Small intestine (tissue), 7 donors: Measurements from ENCODE around the gene ATP5PD. TPM values are rescaled to one million over a fixed set of nuclear protein-coding genes. Genes with fewer than 3 reads are reported as not detected.

ENCODE experiments used
- DNase-seq, 2 donors: peaks; one replicate each; pipeline versions ENCODE4 v3.0.0 to v3.0.0-alpha.2; 2013
- FAIRE-seq: peaks from 2 replicates; lab custom pipeline; 2012; peaks lifted over from hg19 to GRCh38; lab: Jason Lieb, UNC
- H3K27ac ChIP-seq, 3 donors: one replicate each; pipeline ENCODE4 v1.5.1; 2013; ENCODE audit warnings: low read length in 2 of 3, mild to moderate bottlenecking in 2 of 3, control low read depth in 1 of 3, inconsistent platforms in 1 of 3, low read depth in 1 of 3, moderate library complexity in 1 of 3
- H3K27me3 ChIP-seq, 3 donors: one replicate each; pipeline ENCODE4 v1.6.1; 2013; ENCODE audit warnings: low read length in 3 of 3, inconsistent platforms in 1 of 3; ENCODE audit not compliant: control insufficient read depth in 3 of 3, insufficient read depth in 3 of 3
- H3K36me3 ChIP-seq, 3 donors: one replicate each; pipeline ENCODE4 v1.6.1; 2013; ENCODE audit warnings: low read length in 3 of 3, inconsistent platforms in 1 of 3, low read depth in 1 of 3, mild to moderate bottlenecking in 1 of 3, moderate library complexity in 1 of 3; ENCODE audit not compliant: control insufficient read depth in 3 of 3, insufficient read depth in 2 of 3
- H3K4me1 ChIP-seq, 3 donors: one replicate each; pipeline ENCODE4 v1.6.1; 2013; ENCODE audit warnings: low read length in 2 of 3, inconsistent platforms in 1 of 3, low read depth in 1 of 3, mild to moderate bottlenecking in 1 of 3, moderate library complexity in 1 of 3; ENCODE audit not compliant: control insufficient read depth in 3 of 3, insufficient read depth in 2 of 3
- H3K4me3 ChIP-seq, 3 donors: one replicate each; pipeline ENCODE4 v1.5.1; 2013; ENCODE audit warnings: low read length in 3 of 3, control low read depth in 1 of 3, inconsistent platforms in 1 of 3, low read depth in 1 of 3, mild to moderate bottlenecking in 1 of 3, moderate library complexity in 1 of 3
- H3K9me3 ChIP-seq, 2 donors: one replicate each; pipeline ENCODE4 v1.6.1; 2013; ENCODE audit warnings: low read depth in 1 of 2, low read length in 1 of 2; ENCODE audit not compliant: control insufficient read depth in 2 of 2, insufficient read depth in 1 of 2
- WGBS, 3 donors: extraction: QIAGEN DNeasy Blood & Tissue Kit; methylation state at CpG; one replicate each; pipeline ENCODE4 v1.1.7; 2013; 5-methylcytosine and 5-hydroxymethylcytosine counted together
- polyA plus RNA-seq, 4 donors: library from polyadenylated mRNA; stranded (reverse) in 3 of 4; unstranded in 1 of 4; fragments of 200-250 nt in 3 of 4; fragments of 120-200 nt in 1 of 4; gene quantifications; one replicate each; pipeline versions ENCODE4 v1.2.1 to v1.2.3, GENCODE V29; 2013
- donor health status: healthy with polysubstance abuse.
- donor health status: control.
- donor health status: control.
- donor health status: Bipolar disorder and iron deficiency.
- donor health status: healthy.

Gene ATP5PD
- polyA plus RNA-seq, 4 donors, result 286 to 919 (median 609) TPM

DNA sequence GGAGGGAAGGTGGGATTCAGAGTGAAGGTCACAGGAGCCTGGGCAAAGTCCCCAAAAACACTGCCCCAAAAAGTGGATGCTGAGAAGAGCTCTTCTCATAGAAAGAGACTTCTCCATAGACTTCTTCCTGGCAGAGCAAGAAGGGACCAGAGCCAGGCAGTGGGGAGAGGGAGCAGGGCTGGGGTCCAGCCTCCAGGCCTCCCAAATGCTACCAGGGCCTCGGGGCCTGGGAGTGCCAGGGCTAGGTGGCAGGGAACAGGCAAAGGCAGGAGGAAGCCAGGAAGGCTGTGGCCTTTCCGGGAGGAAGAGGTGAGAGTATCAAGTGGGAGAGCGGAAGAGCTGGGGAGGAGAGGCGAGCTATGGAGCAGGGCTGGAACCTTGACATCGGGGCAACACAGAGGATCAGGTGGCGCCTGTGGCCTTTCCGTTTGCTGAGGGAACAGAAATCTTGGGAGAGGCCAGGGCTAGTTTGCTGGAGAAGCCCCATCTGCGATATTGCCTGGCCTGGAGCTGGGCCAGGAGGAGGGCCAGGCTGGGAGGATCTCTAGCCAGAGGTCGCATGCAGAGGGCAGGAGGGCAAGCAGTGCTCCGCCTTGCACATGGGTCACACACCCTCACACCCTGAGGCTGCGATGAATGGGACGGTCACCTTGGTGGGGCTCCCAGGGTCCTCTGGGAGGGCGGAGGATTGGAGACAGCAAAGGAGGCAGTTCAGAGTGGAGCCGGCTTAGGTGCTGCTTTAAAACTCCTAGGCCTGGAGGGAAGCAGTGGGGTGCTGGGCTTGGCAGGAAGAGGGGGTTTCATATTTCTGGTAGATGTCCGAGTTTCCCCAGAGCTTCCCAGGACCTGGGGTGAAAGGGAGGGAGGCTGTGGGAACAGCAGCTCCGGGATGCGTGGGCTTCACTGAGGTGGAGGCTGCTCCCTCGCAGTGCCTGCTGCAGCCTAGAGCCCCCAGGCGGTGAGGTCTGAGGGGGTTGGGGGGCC is 44.4 kb upstream of the ATP5PD start:
- Histone ChIP-seq H3K9me3 (no peaks in the 10 kb centered on the region), H3K27ac (peak overlapping the region; percentile 94 to 99 (median 99)), H3K27me3 (no peaks in the 10 kb centered on the region), H3K4me1 (peaks cover 0 to 82% (median 2%) of the 10 kb centered on the region in 3 donors), H3K36me3 (peaks cover 0 to 29% (median 3%) of the 10 kb centered on the region in 3 donors), H3K4me3 (peak overlapping the region in 1 of 3 donors; percentile 37)
- 21 to 50% (median 43%) methylated on average over 19 of the region's 19 CpGs for WGBS, 3 donors
- no peak for FAIRE-seq
- peak; percentile 75 to 93 for DNase-seq

DNA sequence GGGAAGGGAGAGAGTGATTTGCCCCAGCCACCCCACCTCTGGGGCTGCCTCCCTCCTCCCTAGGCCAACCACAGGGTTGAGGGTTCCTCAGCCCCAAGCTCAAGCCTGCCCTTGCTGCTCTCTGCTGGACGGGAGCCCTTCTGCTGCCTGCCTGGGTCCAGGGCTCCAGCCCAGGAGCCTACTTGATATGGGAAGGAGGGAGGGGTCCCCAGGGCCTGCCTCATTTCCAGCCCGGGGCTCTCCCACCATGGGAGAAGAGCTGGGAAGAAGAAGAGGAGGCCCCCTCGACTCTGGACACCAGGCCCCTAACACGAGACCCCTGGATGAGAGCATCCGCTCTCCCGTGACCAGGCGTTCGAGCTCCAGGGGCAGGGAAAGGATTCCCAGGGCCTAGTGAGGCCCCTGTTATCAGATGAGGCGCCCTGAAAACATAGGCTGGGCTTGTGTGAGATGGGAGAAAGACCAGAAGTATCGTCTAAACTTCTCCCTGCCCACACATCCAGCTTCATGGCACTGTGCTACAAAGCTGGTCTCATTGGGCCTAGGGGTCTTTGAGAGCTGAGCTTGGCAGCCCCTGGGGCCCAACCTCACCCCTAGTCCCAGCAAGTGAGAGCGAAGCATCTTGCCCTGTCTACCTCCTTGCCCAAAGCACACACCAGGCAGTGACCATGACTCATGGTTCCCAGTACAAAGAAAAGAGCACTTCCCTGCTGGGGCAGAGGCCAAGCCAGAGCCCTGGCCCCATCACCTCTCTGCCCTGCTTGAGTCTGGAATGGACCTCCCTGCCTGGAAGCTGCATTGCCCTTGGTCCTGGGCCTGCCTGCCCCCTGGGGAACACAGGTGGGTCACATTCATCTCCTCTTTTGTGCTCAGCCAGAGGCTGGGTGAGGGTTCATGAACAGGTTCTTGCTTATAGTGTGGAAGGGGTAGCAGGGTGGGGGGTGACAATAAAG is 42.0 kb upstream of the ATP5PD start:
- H3K27ac ChIP-seq, result peak overlapping the region; percentile 97 to 99 (median 99)
- H3K4me1 ChIP-seq, result peaks cover 0 to 82% (median 2%) of the 10 kb centered on the region in 3 donors
- FAIRE-seq (no peak), DNase-seq (peak; percentile 69 to 84)
- H3K4me3 ChIP-seq, result peak overlapping the region; percentile 54 to 84 (median 68)
- no peaks in the 10 kb centered on the region for H3K9me3 ChIP-seq
- peaks cover 0 to 12% (median 0%) of the 10 kb centered on the region in 3 donors for H3K36me3 ChIP-seq
- H3K27me3 ChIP-seq, result no peaks in the 10 kb centered on the region
- 64 to 71% (median 65%) methylated on average over 11 of the region's 11 CpGs for WGBS, 3 donors

DNA sequence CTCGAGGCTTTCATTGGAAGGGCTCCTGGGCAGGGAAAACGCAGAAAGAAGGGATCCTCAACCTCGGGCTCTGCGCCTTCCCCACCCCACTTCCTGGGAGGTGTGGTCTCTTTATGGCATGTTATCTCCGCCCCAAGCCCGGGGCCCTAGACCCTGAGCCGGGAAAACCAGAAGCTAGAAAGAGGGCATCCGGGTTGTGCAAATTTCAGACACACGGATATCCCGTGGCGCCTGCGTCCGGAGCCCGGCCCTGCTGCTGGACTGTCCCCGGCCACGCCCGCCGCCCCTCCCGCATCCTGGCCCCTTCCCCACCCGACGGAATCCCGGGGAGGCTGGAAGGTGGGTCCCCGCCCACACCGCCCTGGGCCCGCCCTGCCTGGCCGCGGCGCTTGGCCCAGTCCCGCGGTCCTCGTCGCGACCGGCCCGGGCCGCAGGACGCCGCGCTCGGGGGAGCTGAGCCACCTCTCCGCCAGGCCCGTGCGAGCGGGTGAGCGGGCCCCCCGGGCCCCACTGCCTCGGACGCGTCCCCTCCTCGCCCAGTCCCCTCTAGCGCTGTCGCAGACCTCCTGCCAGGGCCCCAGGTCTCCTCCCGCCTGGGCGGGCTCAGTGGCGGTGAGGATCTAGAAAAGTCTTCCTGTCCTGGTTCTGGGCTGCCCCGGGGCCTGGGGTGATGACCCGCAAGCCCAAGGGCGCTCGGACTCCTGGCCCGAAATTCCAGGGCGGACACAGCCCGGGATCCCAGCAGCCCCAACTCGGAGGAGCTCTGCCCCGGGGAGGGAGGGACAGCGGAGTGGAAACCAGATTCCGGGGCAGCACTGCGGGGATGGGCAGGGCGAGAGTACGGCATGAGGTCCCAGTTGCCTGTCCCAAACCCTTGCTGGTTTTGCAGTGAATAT is 41.0 kb upstream of the ATP5PD start, which contains the start of gene SLC16A5:
TSS of gene SLC16A5 (plus strand) at position 397 of the 896 bp plus-strand sequence. CDS start 5,683 bp downstream, outside the sequence.
- H3K36me3 ChIP-seq, result peaks cover 0 to 4% (median 0%) of the 10 kb centered on the region in 3 donors
- no peaks in the 10 kb centered on the region for H3K27me3 ChIP-seq
- no peak for FAIRE-seq
- 2 to 6% (median 3%) methylated on average over 53 to 69 of the region's 69 CpGs for WGBS, 3 donors
- H3K9me3 ChIP-seq, result no peaks in the 10 kb centered on the region
- H3K27ac ChIP-seq, result peak within 1 kb of the TSS; percentile 97 to 99 (median 99)
- peaks cover 0 to 74% (median 0%) of the 10 kb centered on the region in 3 donors for H3K4me1 ChIP-seq
- peak within 1 kb of the TSS; percentile 54 to 84 (median 68) for H3K4me3 ChIP-seq
- peak; percentile 92 to 96 for DNase-seq

DNA sequence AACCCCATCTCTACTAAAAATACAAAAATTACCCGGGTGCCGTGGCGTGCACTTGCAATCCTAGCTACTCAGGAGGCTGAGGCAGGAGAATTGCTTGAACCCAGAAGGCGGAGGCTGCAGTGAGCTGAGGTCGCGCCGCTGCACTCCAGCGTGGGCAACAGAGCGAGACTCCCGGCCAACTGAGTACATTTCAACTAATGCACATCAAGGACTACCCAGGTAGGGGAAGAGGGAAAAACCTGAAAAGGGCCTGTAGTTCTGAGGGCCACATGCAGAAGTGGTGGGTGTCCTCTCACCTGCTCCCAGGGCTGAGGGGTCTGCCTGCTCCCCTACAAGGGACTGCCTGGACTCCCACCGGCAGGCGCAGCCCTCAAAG is 40.4 kb upstream of the ATP5PD start:
- DNase-seq (no peak), FAIRE-seq (no peak)
- Histone ChIP-seq H3K9me3 (no peaks in the 10 kb centered on the region), H3K27ac (peak overlapping the region; percentile 97 to 99 (median 97)), H3K4me3 (peak overlapping the region in 2 of 3 donors; percentile 68 to 84), H3K4me1 (peaks cover 0 to 67% (median 0%) of the 10 kb centered on the region in 3 donors), H3K27me3 (no peaks in the 10 kb centered on the region), H3K36me3 (peaks cover 0 to 4% (median 0%) of the 10 kb centered on the region in 3 donors)
- WGBS, 3 donors, result 55 to 64% (median 58%) methylated on average over 12 of the region's 12 CpGs

DNA sequence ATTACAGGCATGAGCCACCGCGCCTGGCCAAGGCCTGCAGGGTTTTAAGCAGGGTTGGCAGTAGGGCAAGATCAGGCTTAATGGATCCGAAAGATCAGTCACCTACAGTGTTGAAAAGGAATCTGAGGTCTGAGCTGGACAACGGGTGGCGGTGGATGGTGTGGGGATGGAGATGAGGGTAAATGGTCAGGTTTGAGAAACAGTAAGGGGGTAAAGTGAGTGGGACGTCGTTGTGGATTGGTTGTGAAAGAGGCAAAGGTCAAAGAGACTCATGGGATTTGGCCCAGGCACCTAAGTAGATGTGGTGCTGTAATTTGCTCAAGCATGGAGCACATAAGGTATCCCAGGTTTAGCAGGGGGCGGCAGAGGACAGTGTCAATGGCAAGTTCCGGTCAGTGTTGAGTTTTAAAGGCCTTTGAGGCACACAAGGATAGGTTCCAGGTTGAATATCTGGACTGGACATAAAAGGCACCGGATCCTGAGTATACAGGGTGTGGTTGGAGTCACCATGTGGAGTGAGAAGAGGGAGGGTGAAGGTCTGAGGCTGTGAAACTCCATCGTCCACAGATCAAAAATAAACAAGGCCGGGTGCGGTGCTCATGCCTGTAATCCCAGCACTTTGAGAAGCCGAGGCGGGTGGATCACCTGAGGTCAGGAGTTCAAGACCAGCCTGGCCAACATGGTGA is 39.9 kb upstream of the ATP5PD start:
- Histone ChIP-seq H3K27me3 (no peaks in the 10 kb centered on the region), H3K27ac (peak overlapping the region; percentile 47 to 99 (median 97)), H3K36me3 (peaks cover 0 to 4% (median 0%) of the 10 kb centered on the region in 3 donors), H3K9me3 (no peaks in the 10 kb centered on the region), H3K4me3 (no peak overlapping the region), H3K4me1 (peaks cover 0 to 62% (median 0%) of the 10 kb centered on the region in 3 donors)
- DNase-seq (peak; percentile 71 to 88), FAIRE-seq (no peak)
- 44 to 66% (median 62%) methylated on average over 15 of the region's 15 CpGs for WGBS, 3 donors

DNA sequence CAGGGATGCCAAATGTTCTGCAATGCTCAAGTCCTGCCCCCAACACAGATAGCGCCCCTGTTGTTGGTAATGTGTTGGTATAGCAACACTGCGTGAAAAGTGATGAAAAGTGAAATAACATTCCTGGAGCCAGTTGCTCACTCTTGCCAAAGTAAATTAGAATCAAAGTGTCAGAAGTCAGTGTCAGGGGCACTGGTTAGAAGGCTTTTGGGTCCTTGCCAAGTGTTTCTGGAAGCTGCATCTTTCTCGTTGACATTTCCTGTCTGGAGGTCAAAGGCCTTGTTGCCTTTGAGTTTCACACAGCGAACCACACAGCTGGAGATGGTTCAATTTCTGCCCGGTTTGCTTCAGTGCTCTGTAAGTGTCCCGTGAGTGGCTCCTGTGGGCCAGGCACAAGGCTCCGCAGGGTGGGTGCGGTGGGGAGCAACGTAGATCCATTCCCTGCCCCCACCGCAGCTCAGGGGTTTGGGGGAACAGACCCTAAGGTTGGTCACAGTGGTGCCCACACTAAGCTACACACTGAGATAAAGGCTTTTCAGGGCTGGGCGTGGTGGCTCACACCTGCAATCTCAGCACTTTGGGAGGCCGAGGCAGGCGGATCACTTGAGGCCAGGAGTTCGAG is 37.4 kb upstream of the ATP5PD start:
- Histone ChIP-seq H3K27me3 (no peaks in the 10 kb centered on the region), H3K4me1 (peaks cover 0 to 53% (median 0%) of the 10 kb centered on the region in 3 donors), H3K4me3 (no peak overlapping the region), H3K9me3 (no peaks in the 10 kb centered on the region), H3K36me3 (no peaks in the 10 kb centered on the region), H3K27ac (peak overlapping the region; percentile 23 to 50 (median 38))
- FAIRE-seq, result no peak
- 46 to 52% (median 51%) methylated on average over 14 of the region's 14 CpGs for WGBS, 3 donors
- peak in 1 of 2 donors; percentile 72 for DNase-seq

DNA sequence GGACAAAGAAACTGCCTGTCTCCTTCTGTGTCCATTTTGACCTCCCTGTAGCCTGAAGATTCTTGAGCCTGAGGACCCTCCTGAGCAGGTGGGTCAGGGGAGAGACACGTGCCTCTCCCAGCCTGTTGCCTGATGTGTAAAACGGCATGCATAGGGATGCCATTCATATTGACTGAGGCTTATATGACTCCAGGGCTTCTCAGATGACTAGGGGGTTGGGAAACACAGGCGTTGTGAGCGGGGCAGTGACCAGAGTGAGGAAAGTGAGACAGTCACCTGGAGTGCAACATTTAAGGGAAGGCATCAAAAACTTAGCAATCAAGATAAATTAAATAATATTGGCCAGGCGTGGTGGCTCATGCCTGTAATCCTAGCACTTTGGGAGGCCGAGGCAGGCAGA is 35.9 kb upstream of the ATP5PD start:
- no peaks in the 10 kb centered on the region for H3K27me3 ChIP-seq
- DNase-seq (no peak), FAIRE-seq (no peak)
- H3K4me1 ChIP-seq, result peaks cover 5 to 59% (median 6%) of the 10 kb centered on the region in 3 donors
- H3K36me3 ChIP-seq, result no peaks in the 10 kb centered on the region
- WGBS, 3 donors, result 83% methylated on average over 6 of the region's 6 CpGs
- H3K27ac ChIP-seq, result no peak overlapping the region
- no peaks in the 10 kb centered on the region for H3K9me3 ChIP-seq
- H3K4me3 ChIP-seq, result no peak overlapping the region
